H1 (cell line): ENCODE results near the gene TTLL7. TPM values are rescaled to one million over a fixed set of nuclear protein-coding genes. Genes with fewer than 3 reads are reported as not detected.

Source experiments
- CTCF ChIA-PET: fragments of 300-600 bp; sonication (Branson Sonifier 250); formaldehyde crosslinking; loops from one replicate; lab custom pipeline; 2021; ENCODE audit not compliant: partially characterized antibody; lab: Charles Lee
- POLR2A ChIA-PET: fragments of 300-600 bp; sonication (Branson Sonifier 250); formaldehyde crosslinking; loops from one replicate; lab custom pipeline; 2021; ENCODE audit warnings: inconsistent platforms; ENCODE audit not compliant: partially characterized antibody; lab: Charles Lee
- DNase-seq, 2 experiments: peaks; one replicate each; pipeline versions ENCODE4 v3.0.0 to v3.0.0-alpha.2; 2010 to 2022; ENCODE audit warnings: low spot score in 2 of 2, low read depth in 1 of 2, mixed read lengths in 1 of 2
- FAIRE-seq: peaks from 2 replicates; lab custom pipeline; 2011; peaks lifted over from hg19 to GRCh38; lab: Jason Lieb, UNC
- H2AFZ ChIP-seq: 2 replicates; pipeline ENCODE4 v1.8.1; 2012; ENCODE audit warnings: low read length, inconsistent platforms
- H2AK5ac ChIP-seq: 2 replicates; pipeline ENCODE4 v1.6.1; 2013; ENCODE audit warnings: low read depth, low read length
- H2BK120ac ChIP-seq: replicated peaks from 2 replicates; pipeline ENCODE3; 2013; ENCODE audit warnings: low read depth, low read length, inconsistent platforms
- H2BK12ac ChIP-seq: 2 replicates; pipeline ENCODE4 v1.6.1; 2013; ENCODE audit warnings: low read depth, low read length
- H2BK15ac ChIP-seq: 2 replicates; pipeline ENCODE4 v1.6.1; 2013; ENCODE audit warnings: low read length
- H2BK20ac ChIP-seq: 2 replicates; pipeline ENCODE4 v1.6.1; 2013; ENCODE audit warnings: low read length
- H2BK5ac ChIP-seq: 2 replicates; pipeline ENCODE4 v1.6.1; 2013; ENCODE audit warnings: low read depth, low read length
- H3K14ac ChIP-seq: 2 replicates; pipeline ENCODE4 v1.6.1; 2013; ENCODE audit warnings: inconsistent platforms; ENCODE audit not compliant: insufficient read length
- H3K18ac ChIP-seq: 2 replicates; pipeline ENCODE4 v1.6.1; 2013; ENCODE audit warnings: low read length; ENCODE audit errors: extremely low read depth
- H3K23ac ChIP-seq: 2 replicates; pipeline ENCODE4 v1.6.1; 2013; ENCODE audit warnings: inconsistent platforms; ENCODE audit not compliant: insufficient read length
- H3K23me2 ChIP-seq: 2 replicates; pipeline ENCODE4 v1.6.1; 2013; ENCODE audit warnings: low read depth, low read length
- H3K27ac ChIP-seq: 2 replicates; pipeline ENCODE4 v1.6.1; 2011; ENCODE audit warnings: low read depth, low read length, inconsistent platforms
- H3K27me3 ChIP-seq, 4 experiments: replicated peaks in 1 of 4; 1 replicate in 1 of 4; 2 replicates in 3 of 4; pipeline versions ENCODE4 v1.6.1 to v1.8.1; 2011 to 2013; ENCODE audit warnings: low read length in 3 of 4, mild to moderate bottlenecking in 3 of 4, inconsistent platforms in 2 of 4, mixed read lengths in 2 of 4, moderate library complexity in 1 of 4; ENCODE audit not compliant: control insufficient read depth in 3 of 4, insufficient read depth in 3 of 4; ENCODE audit errors: extremely low read depth in 1 of 4
- H3K36me3 ChIP-seq, 4 experiments: 2 replicates each; pipeline versions ENCODE4 v1.6.1 to v1.8.1; 2011 to 2013; ENCODE audit warnings: mild to moderate bottlenecking in 4 of 4, low read length in 3 of 4, moderate library complexity in 2 of 4, control low read depth in 1 of 4, inconsistent platforms in 1 of 4; ENCODE audit not compliant: insufficient read depth in 4 of 4, control insufficient read depth in 2 of 4
- H3K4ac ChIP-seq: replicated peaks from 2 replicates; pipeline ENCODE3; 2013; ENCODE audit warnings: low read length, low read depth, mixed read lengths, inconsistent platforms; ENCODE audit not compliant: insufficient read length
- H3K4me1 ChIP-seq, 4 experiments: replicated peaks in 1 of 4; 1 replicate in 1 of 4; 2 replicates in 3 of 4; pipeline versions ENCODE4 v1.6.1 to v1.8.1; 2011 to 2013; ENCODE audit warnings: low read length in 3 of 4, inconsistent platforms in 2 of 4, mixed read lengths in 1 of 4; ENCODE audit not compliant: insufficient read depth in 4 of 4, control insufficient read depth in 3 of 4
- H3K4me2 ChIP-seq, 2 experiments: 2 replicates each; pipeline versions ENCODE4 v1.6.1 to v1.8.1; 2011 to 2013; ENCODE audit warnings: low read depth in 2 of 2, low read length in 2 of 2, control low read depth in 1 of 2, inconsistent platforms in 1 of 2, mild to moderate bottlenecking in 1 of 2; ENCODE audit not compliant: insufficient read depth in 1 of 2
- H3K4me3 ChIP-seq, 4 experiments: fragments of 200-600, 300-600 bp in 1 of 4; sonication (generic), shearing (Covaris generic), sonication (Bioruptor Twin) in 1 of 4; 2 replicates each; pipeline versions ENCODE4 v1.5.1 to v1.8.1; 2011 to 2016; ENCODE audit warnings: low read length in 4 of 4, low read depth in 3 of 4, control low read depth in 2 of 4, inconsistent platforms in 2 of 4, mild to moderate bottlenecking in 2 of 4, mixed read lengths in 1 of 4, moderate library complexity in 1 of 4; ENCODE audit not compliant: insufficient read depth in 2 of 4; ENCODE audit errors: extremely low read depth in 1 of 4
- H3K56ac ChIP-seq: replicated peaks from 2 replicates; pipeline ENCODE3; 2013; ENCODE audit warnings: low read depth, mild to moderate bottlenecking, mixed read lengths, low read length, inconsistent platforms; ENCODE audit not compliant: insufficient read length
- H3K79me1 ChIP-seq: 2 replicates; pipeline ENCODE4 v1.6.1; 2013; ENCODE audit warnings: low read depth, low read length, control low read depth
- H3K79me2 ChIP-seq, 2 experiments: 2 replicates each; pipeline versions ENCODE4 v1.6.1 to v1.8.1; 2012 to 2013; ENCODE audit warnings: low read length in 2 of 2, mild to moderate bottlenecking in 2 of 2, inconsistent platforms in 1 of 2; ENCODE audit not compliant: insufficient read depth in 2 of 2, control insufficient read depth in 1 of 2
- H3K9ac ChIP-seq, 4 experiments: replicated peaks in 1 of 4; 1 replicate in 1 of 4; 2 replicates in 3 of 4; pipeline versions ENCODE4 v1.6.1 to v1.8.1; 2011 to 2013; ENCODE audit warnings: low read depth in 3 of 4, low read length in 3 of 4, control low read depth in 2 of 4, mild to moderate bottlenecking in 2 of 4, moderate library complexity in 2 of 4, inconsistent platforms in 1 of 4; ENCODE audit errors: extremely low read depth in 1 of 4
- H3K9me3 ChIP-seq, 2 experiments: 2 replicates each; pipeline versions ENCODE4 v1.6.1 to v1.8.1; 2012 to 2013; ENCODE audit warnings: mild to moderate bottlenecking in 2 of 2, moderate library complexity in 2 of 2, control low read depth in 1 of 2, inconsistent platforms in 1 of 2, low read depth in 1 of 2, low read length in 1 of 2, mixed read lengths in 1 of 2; ENCODE audit not compliant: insufficient read depth in 2 of 2
- H4K20me1 ChIP-seq, 2 experiments: replicated peaks in 1 of 2; 2 replicates each; pipeline versions ENCODE3 to v1.8.1; 2011 to 2013; ENCODE audit warnings: inconsistent platforms in 2 of 2, low read length in 2 of 2, mild to moderate bottlenecking in 1 of 2; ENCODE audit not compliant: insufficient read depth in 2 of 2, control insufficient read depth in 1 of 2
- H4K5ac ChIP-seq: 2 replicates; pipeline ENCODE4 v1.6.1; 2013; ENCODE audit warnings: low read length, low read depth, mixed read lengths, inconsistent platforms; ENCODE audit not compliant: insufficient read length
- H4K8ac ChIP-seq: 2 replicates; pipeline ENCODE4 v1.8.0; 2013; ENCODE audit warnings: mild to moderate bottlenecking, moderate library complexity, low read length, inconsistent platforms; ENCODE audit not compliant: insufficient read depth; ENCODE audit errors: extremely low read depth
- H4K91ac ChIP-seq: replicated peaks from 2 replicates; pipeline ENCODE3; 2013; ENCODE audit warnings: low read length, mixed read lengths, inconsistent platforms; ENCODE audit not compliant: insufficient read length
- KDM1A ChIP-seq: fragments of 200-600, 300-600 bp; sonication (generic); IDR thresholded peaks from 2 replicates; pipeline ENCODE4 v1.7.1; 2016; ENCODE audit warnings: mild to moderate bottlenecking, low read length, borderline replicate concordance
- KDM5A ChIP-seq: fragments of 200-600 bp; IDR thresholded peaks from 2 replicates; pipeline ENCODE4 v1.7.1; 2012; ENCODE audit warnings: mild to moderate bottlenecking, low read length, inconsistent platforms, mixed read lengths
- RAD21 ChIP-seq, 2 experiments: IDR thresholded peaks in 1 of 2; conservative IDR thresholded peaks in 1 of 2; 2 replicates each; pipeline ENCODE4 v1.6.1; 2011; ENCODE audit warnings: low read depth in 2 of 2, low read length in 2 of 2, improper control_type of control experiment in 1 of 2, inconsistent platforms in 1 of 2, mild to moderate bottlenecking in 1 of 2, moderate library complexity in 1 of 2
- WGBS, 2 experiments: shearing (Covaris generic) in 1 of 2; methylation state at CpG; one replicate each; pipeline versions ENCODE4 v1.1.6 to v1.1.7; 2013 to 2015; ENCODE audit warnings: low lambda C conversion rate in 2 of 2, mixed read lengths in 2 of 2, inconsistent platforms in 1 of 2, low coverage in 1 of 2, missing lambda C conversion rate in 1 of 2; ENCODE audit not compliant: insufficient replicate concordance in 2 of 2, insufficient coverage in 1 of 2, insufficient read length in 1 of 2; ENCODE audit errors: extremely low coverage in 1 of 2, missing lambda C conversion rate in 1 of 2; 5-methylcytosine and 5-hydroxymethylcytosine counted together
- polyA plus RNA-seq, 7 experiments: library from polyadenylated mRNA; depleted of rRNA in 3 of 7; stranded (reverse) in 5 of 7; unstranded in 2 of 7; fragments of >200 nt in 5 of 7; fragments of 200-250 nt in 2 of 7; gene quantifications; 1 replicate in 5 of 7; 2 replicates in 1 of 7; 4 replicates in 1 of 7; pipeline versions ENCODE4 v1.2.1 to v1.2.3, GENCODE V29; 2011 to 2013; ENCODE audit warnings: missing spikeins in 2 of 7, mixed read lengths in 2 of 7
- total RNA-seq: library from RNA; stranded (reverse); fragmentation: NEBNext Ultra II Directional; extraction: Animal tissue kit (Norgen Biotek cat#: 25700); gene quantifications from 2 replicates; pipeline ENCODE4 v1.2.1, GENCODE V29; 2021
- TF ChIP-seq, protein P1 (sequence below), 3 experiments: IDR thresholded peaks; 1 replicate in 2 of 3; 2 replicates in 1 of 3; pipeline versions ENCODE4 v1.5.1 to v1.6.1; 2011; ENCODE audit warnings: low read length in 3 of 3, mild to moderate bottlenecking in 3 of 3, inconsistent platforms in 2 of 3, low read depth in 1 of 3, moderate library complexity in 1 of 3; ENCODE audit not compliant: insufficient read depth in 1 of 3; ENCODE audit errors: control extremely low read depth in 1 of 3

Gene TTLL7
- total and polyA plus RNA-seq, 2 of the 8 experiments (the other 6 are each of a cell fraction or from before 2014, with no cell fraction given) = 1.9 to 7.9 TPM

DNA sequence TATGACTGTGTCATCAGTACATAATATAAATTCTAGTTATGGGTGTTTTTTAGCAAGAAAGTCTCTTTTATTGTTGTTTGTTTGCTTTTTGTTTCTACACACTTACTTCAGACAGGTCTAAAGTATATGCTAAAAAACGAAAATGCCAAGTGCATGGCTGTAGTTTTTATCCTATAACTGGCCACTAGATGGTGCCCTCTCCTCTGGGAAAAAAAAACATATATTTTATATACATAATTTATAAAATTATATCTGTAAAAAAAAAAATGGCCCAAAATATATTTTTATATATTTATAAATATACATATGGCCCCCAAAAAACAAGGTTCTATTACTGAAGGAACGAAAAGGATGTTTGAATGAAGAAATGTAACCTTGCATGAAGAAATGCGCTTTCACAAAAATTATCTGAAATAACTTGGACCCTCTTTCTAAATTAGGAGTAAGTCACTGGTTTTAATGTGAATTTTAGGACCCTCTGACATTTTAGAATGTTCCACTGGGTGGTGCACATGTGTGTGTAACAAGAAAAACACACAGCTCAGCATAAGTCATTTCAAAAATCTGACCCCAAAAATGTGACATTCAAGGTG lies 93.5 kb downstream of the TTLL7 start:
- Histone ChIP-seq H2BK12ac (no peak overlapping the region), H3K79me2 (no peaks in the 10 kb centered on the region), H3K9ac (no peak overlapping the region), H3K79me1 (no peaks in the 10 kb centered on the region), H4K5ac (no peak overlapping the region), H3K27ac (no peak overlapping the region), H3K4me3 (no peak overlapping the region), H2AFZ (no peak overlapping the region), H3K56ac (no peak overlapping the region), H3K36me3 (no peaks in the 10 kb centered on the region), H2BK5ac (no peak overlapping the region), H2BK120ac (no peak overlapping the region), H2BK15ac (no peak overlapping the region), H2BK20ac (no peak overlapping the region), H3K4me1 (no peaks in the 10 kb centered on the region), H3K23ac (no peak overlapping the region), H4K91ac (no peak overlapping the region), H4K20me1 (no peaks in the 10 kb centered on the region), H3K27me3 (no peaks in the 10 kb centered on the region), H3K9me3 (no peaks in the 10 kb centered on the region), H3K23me2 (no peaks in the 10 kb centered on the region; the same call in 1 of the 2 replicates), H3K18ac (no peak overlapping the region), H4K8ac (no peak overlapping the region), H3K14ac (no peak overlapping the region), H2AK5ac (no peak overlapping the region), H3K4ac (no peak overlapping the region), H3K4me2 (no peak overlapping the region)
- 49% methylated on average over 3 of the region's 3 CpGs; no CpG with 5 or more reads in 1 of the 2 experiments for WGBS, 2 experiments
- TF ChIP-seq KDM5A (no peak), RAD21 (IDR thresholded peaks at IDR 0.05 in 1 of 2, conservative IDR thresholded peaks at IDR 0.05 in 1 of 2; ENCODE audit: low read depth in 2 of 2, low read length in 2 of 2) (peak; percentile 42 to 45), KDM1A (no peak)
- TF ChIP-seq, protein P1, sequence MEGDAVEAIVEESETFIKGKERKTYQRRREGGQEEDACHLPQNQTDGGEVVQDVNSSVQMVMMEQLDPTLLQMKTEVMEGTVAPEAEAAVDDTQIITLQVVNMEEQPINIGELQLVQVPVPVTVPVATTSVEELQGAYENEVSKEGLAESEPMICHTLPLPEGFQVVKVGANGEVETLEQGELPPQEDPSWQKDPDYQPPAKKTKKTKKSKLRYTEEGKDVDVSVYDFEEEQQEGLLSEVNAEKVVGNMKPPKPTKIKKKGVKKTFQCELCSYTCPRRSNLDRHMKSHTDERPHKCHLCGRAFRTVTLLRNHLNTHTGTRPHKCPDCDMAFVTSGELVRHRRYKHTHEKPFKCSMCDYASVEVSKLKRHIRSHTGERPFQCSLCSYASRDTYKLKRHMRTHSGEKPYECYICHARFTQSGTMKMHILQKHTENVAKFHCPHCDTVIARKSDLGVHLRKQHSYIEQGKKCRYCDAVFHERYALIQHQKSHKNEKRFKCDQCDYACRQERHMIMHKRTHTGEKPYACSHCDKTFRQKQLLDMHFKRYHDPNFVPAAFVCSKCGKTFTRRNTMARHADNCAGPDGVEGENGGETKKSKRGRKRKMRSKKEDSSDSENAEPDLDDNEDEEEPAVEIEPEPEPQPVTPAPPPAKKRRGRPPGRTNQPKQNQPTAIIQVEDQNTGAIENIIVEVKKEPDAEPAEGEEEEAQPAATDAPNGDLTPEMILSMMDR (IDR thresholded peaks at IDR 0.05; ENCODE audit: control extremely low read depth in 1 of 3, insufficient read depth in 1 of 3, low read depth in 1 of 3, low read length in 3 of 3) = peak in 2 of 3 experiments; percentile 8 to 22; a peak in 2 of 4 replicates
- no peak for FAIRE-seq
- ChIA-PET CTCF (interaction anchor here (0.5 to 1.6 kb wide), 19 partner anchors 8 to 866 kb away, joined by 3 to 5 read pairs (median 3); partner anchors contain the start of gene CTBS), POLR2A (no interaction called here)
- DNase-seq = no peak
